GM23338 (cell line): ENCODE data around the gene NCOA6. TPM values are rescaled to one million over a fixed set of nuclear protein-coding genes. Genes with fewer than 3 reads are reported as not detected.

ENCODE experiments used
- ATAC-seq: fragments of 200-7000 bp; cut with Tn5 transposase; 3 replicates; pipeline ENCODE4 v1.9.1; 2020
- DNase-seq: peaks from one replicate; pipeline ENCODE4 v3.0.0-alpha.2; 2015; ENCODE audit warnings: low spot score
- H2AFZ ChIP-seq: fragments of 200-600 bp; sonication (generic); 2 replicates; pipeline ENCODE4 v1.8.0; 2016; ENCODE audit warnings: antibody characterized with exemption, mild to moderate bottlenecking, moderate library complexity
- H3F3A ChIP-seq: fragments of 200-600 bp; sonication (generic); replicated peaks from 2 replicates; pipeline ENCODE4 v1.8.0; 2017; ENCODE audit warnings: antibody characterized with exemption, mixed run types, low read depth
- H3K27ac ChIP-seq: fragments of 200-600 bp; sonication (generic); 2 replicates; pipeline ENCODE4 v1.6.1; 2016; ENCODE audit warnings: low read depth
- H3K27me3 ChIP-seq: fragments of 200-600 bp; sonication (generic); 2 replicates; pipeline ENCODE4 v1.8.0; 2016; ENCODE audit warnings: mild to moderate bottlenecking, mixed run types, moderate library complexity; ENCODE audit not compliant: insufficient read depth
- H3K36me3 ChIP-seq: fragments of 200-600 bp; sonication (generic); 2 replicates; pipeline ENCODE4 v1.8.0; 2016; ENCODE audit warnings: mild to moderate bottlenecking; ENCODE audit not compliant: insufficient read depth
- H3K4me1 ChIP-seq: fragments of 200-600 bp; sonication (generic); 2 replicates; pipeline ENCODE4 v1.8.0; 2016; ENCODE audit warnings: mild to moderate bottlenecking, moderate library complexity; ENCODE audit not compliant: insufficient read depth
- H3K4me2 ChIP-seq: fragments of 200-600 bp; sonication (generic); 2 replicates; pipeline ENCODE4 v1.7.1; 2017; ENCODE audit warnings: mixed run types
- H3K4me3 ChIP-seq: fragments of 200-600 bp; sonication (generic); 2 replicates; pipeline ENCODE4 v1.6.1; 2016; ENCODE audit warnings: mixed run types
- H3K79me2 ChIP-seq: fragments of 200-600 bp; sonication (generic); replicated peaks from 2 replicates; pipeline ENCODE4 v1.8.0; 2017; ENCODE audit warnings: mild to moderate bottlenecking; ENCODE audit not compliant: insufficient read depth
- H3K9me2 ChIP-seq: fragments of 200-600 bp; sonication (generic); 2 replicates; pipeline ENCODE4 v1.8.0; 2017; ENCODE audit not compliant: insufficient read depth
- H4K20me1 ChIP-seq: fragments of 200-600 bp; sonication (generic); replicated peaks from 2 replicates; pipeline ENCODE4 v1.8.0; 2017; ENCODE audit warnings: mild to moderate bottlenecking; ENCODE audit not compliant: insufficient read depth
- H3K27ac Mint-ChIP-seq: 2 replicates; pipeline ENCODE4 v1.8.0; 2020; ENCODE audit warnings: inconsistent platforms, mild to moderate bottlenecking, moderate library complexity, mixed read lengths
- H3K27me3 Mint-ChIP-seq: 3 replicates; pipeline ENCODE4 v1.8.0; 2022; ENCODE audit warnings: low read depth, mild to moderate bottlenecking, moderate library complexity, mixed read lengths, inconsistent platforms; ENCODE audit not compliant: insufficient read depth, poor library complexity
- H3K36me3 Mint-ChIP-seq: 3 replicates; pipeline ENCODE4 v1.8.0; 2021; ENCODE audit warnings: low read depth, mild to moderate bottlenecking, inconsistent platforms, moderate library complexity, mixed read lengths
- H3K4me1 Mint-ChIP-seq: 3 replicates; pipeline ENCODE4 v1.8.0; 2020; ENCODE audit warnings: mild to moderate bottlenecking, inconsistent platforms, mixed read lengths
- H3K4me3 Mint-ChIP-seq: 3 replicates; pipeline ENCODE4 v1.8.0; 2021; ENCODE audit warnings: moderate library complexity, mild to moderate bottlenecking, inconsistent platforms, mixed read lengths
- H3K9me3 Mint-ChIP-seq: 3 replicates; pipeline ENCODE4 v1.8.0; 2020; ENCODE audit warnings: moderate library complexity, mild to moderate bottlenecking, inconsistent platforms, mixed read lengths
- CTCF ChIP-seq, 2 experiments: fragments of 200-600 bp in 1 of 2; sonication (generic) in 1 of 2; conservative IDR thresholded peaks; 2 replicates each; pipeline versions ENCODE4 v1.5.1 to v1.6.1; 2016 to 2017; ENCODE audit warnings: antibody characterized with exemption in 2 of 2, low read depth in 2 of 2, mild to moderate bottlenecking in 2 of 2, moderate library complexity in 1 of 2
- ETS1 ChIP-seq: IDR thresholded peaks from 2 replicates; pipeline ENCODE4 v1.6.1; 2016; ENCODE audit warnings: antibody characterized with exemption
- EZH2 ChIP-seq: fragments of 200-600 bp; sonication (generic); IDR thresholded peaks from one replicate; pipeline ENCODE4 v1.8.0; 2017; ENCODE audit warnings: antibody characterized with exemption, mild to moderate bottlenecking, low read depth; ENCODE audit not compliant: unreplicated experiment
- EZH2phosphoT487 ChIP-seq: fragments of 200-600 bp; sonication (generic); IDR thresholded peaks from one replicate; pipeline ENCODE4 v1.8.1; 2018; ENCODE audit warnings: antibody characterized with exemption; ENCODE audit not compliant: unreplicated experiment
- JUNB ChIP-seq: IDR thresholded peaks from one replicate; pipeline ENCODE4 v1.6.1; 2016; ENCODE audit warnings: antibody characterized with exemption; ENCODE audit not compliant: unreplicated experiment
- NANOG ChIP-seq: IDR thresholded peaks from 2 replicates; pipeline ENCODE4 v1.6.1; 2016; ENCODE audit warnings: antibody characterized with exemption, borderline replicate concordance
- POLR2AphosphoS5 ChIP-seq: IDR thresholded peaks from 2 replicates; pipeline ENCODE4 v1.6.1; 2016; ENCODE audit warnings: antibody characterized with exemption, low read depth
- REST ChIP-seq: IDR thresholded peaks from one replicate; pipeline ENCODE4 v1.6.1; 2018; ENCODE audit warnings: antibody characterized with exemption; ENCODE audit not compliant: unreplicated experiment
- STAT1 ChIP-seq: IDR thresholded peaks from one replicate; pipeline ENCODE4 v1.6.1; 2016; ENCODE audit warnings: antibody characterized with exemption; ENCODE audit not compliant: unreplicated experiment
- ZNF114 ChIP-seq: fragments of 250-450 bp; sonication (Bioruptor Pico); IDR thresholded peaks from 2 replicates; pipeline ENCODE4 v1.5.0; 2020; ENCODE audit warnings: mild to moderate bottlenecking, moderate library complexity
- ZNF331 ChIP-seq: fragments of 250-450 bp; sonication (Bioruptor Pico); IDR thresholded peaks from 2 replicates; pipeline ENCODE4 v1.5.0; 2020; ENCODE audit warnings: low read depth, mild to moderate bottlenecking, moderate library complexity
- ZNF462 ChIP-seq: fragments of 250-450 bp; sonication (Bioruptor Pico); IDR thresholded peaks from 2 replicates; pipeline ENCODE4 v1.5.0; 2020; ENCODE audit warnings: mild to moderate bottlenecking, moderate library complexity
- polyA plus RNA-seq: library from polyadenylated mRNA; unstranded; fragments of >200 nt; fragmentation: Nextera tagmentation; extraction: Ambion mirVana; gene quantifications from 2 replicates; pipeline ENCODE4 v1.2.1, GENCODE V29; 2016
- total RNA-seq: library from RNA; depleted of rRNA; stranded (reverse); fragments of >200 nt; shearing (Covaris generic); gene quantifications from 2 replicates; pipeline ENCODE4 v1.2.3, GENCODE V29; 2014

The NCOA6 gene
- total and polyA plus RNA-seq, 2 experiments from 2014 or later: 10.6 to 17.4 TPM

GRCh38 chr20:34873583-34874093, 48.2 kb upstream of the NCOA6 start (continued):
- no peak for TF ChIP-seq STAT1

GRCh38 chr20:34872622-34873224, 47.3 kb upstream of the NCOA6 start, which contains the start of gene GGT7:
Gene GGT7, minus strand, starts transcription at chr20:34872856. Its CDS starts 41 bp downstream, at chr20:34872815.
- ATAC-seq (peak; percentile 69), DNase-seq (peak; percentile 93)
- Mint-ChIP-seq H3K4me3 (peak within 1 kb of the TSS; percentile 86), H3K4me1 (peaks cover 33% of the 10 kb centered on the region), H3K27ac (no peak within 1 kb of the TSS), H3K27me3 (peaks cover 26% of the 10 kb centered on the region), H3K36me3 (no peaks in the 10 kb centered on the region; the same call in 2 of the 3 replicates), H3K9me3 (no peaks in the 10 kb centered on the region)
- no peaks in the 10 kb centered on the region for H3K36me3 ChIP-seq
- H3K79me2 ChIP-seq: peaks cover 16% of the 10 kb centered on the region
- no peaks in the 10 kb centered on the region for H3K9me2 ChIP-seq
- no peaks in the 10 kb centered on the region for H4K20me1 ChIP-seq
- peaks cover 27% of the 10 kb centered on the region for H3K27me3 ChIP-seq
- H3K4me2 ChIP-seq: peak within 1 kb of the TSS; percentile 99
- peak within 1 kb of the TSS; percentile 99 for H2AFZ ChIP-seq
- H3K27ac ChIP-seq: no peak within 1 kb of the TSS
- H3K4me3 ChIP-seq: peak within 1 kb of the TSS; percentile 94
- peaks cover 20% of the 10 kb centered on the region for H3K4me1 ChIP-seq
- H3F3A ChIP-seq: peaks cover 5% of the 10 kb centered on the region; the same call in 1 of the 2 replicates
- TF ChIP-seq CTCF (conservative IDR thresholded peaks at IDR 0.05; ENCODE audit: low read depth in 2 of 2): peak; percentile 46 to 83
- TF ChIP-seq EZH2phosphoT487: no peak
- TF ChIP-seq JUNB: no peak
- TF ChIP-seq STAT1: no peak
- peak; percentile 55; the same call in 1 of the 2 replicates for TF ChIP-seq ETS1
- no peak for TF ChIP-seq EZH2
- TF ChIP-seq ZNF331 (CRISPR knock-in tag): no peak
- TF ChIP-seq ZNF114 (CRISPR knock-in tag): no peak
- no peak for TF ChIP-seq REST
- TF ChIP-seq NANOG: no peak
- no peak for TF ChIP-seq ZNF462 (CRISPR knock-in tag)
- peak; percentile 71; the same call in 1 of the 2 replicates for TF ChIP-seq POLR2AphosphoS5
